DOHH2 (cell line): ENCODE measurements around the gene NPAS3.

Experiments used
- H3F3A ChIP-seq: fragments of 200-600 bp; sonication (generic), shearing (Covaris generic); 2 replicates; pipeline ENCODE4 v1.6.0; 2016; ENCODE audit warnings: antibody characterized with exemption, mild to moderate bottlenecking; ENCODE audit not compliant: control insufficient read depth, insufficient read depth
- H3K27ac ChIP-seq: fragments of 200-600 bp; sonication (generic); 2 replicates; pipeline ENCODE4 v1.5.1; 2014; ENCODE audit warnings: low read depth, mild to moderate bottlenecking, low read length, moderate library complexity
- H3K27me3 ChIP-seq: fragments of 200-600 bp; sonication (generic); 2 replicates; pipeline ENCODE4 v1.6.1; 2014; ENCODE audit warnings: mild to moderate bottlenecking, low read length, mixed read lengths; ENCODE audit not compliant: control insufficient read depth
- H3K36me3 ChIP-seq: fragments of 200-600 bp; sonication (generic); 2 replicates; pipeline ENCODE4 v1.6.1; 2014; ENCODE audit warnings: mild to moderate bottlenecking, low read length, moderate library complexity, mixed read lengths; ENCODE audit not compliant: control insufficient read depth
- H3K4me1 ChIP-seq: fragments of 200-600 bp; sonication (generic); 2 replicates; pipeline ENCODE4 v1.6.1; 2014; ENCODE audit warnings: mild to moderate bottlenecking, low read length, mixed read lengths; ENCODE audit not compliant: control insufficient read depth
- H3K4me2 ChIP-seq: fragments of 200-600 bp; sonication (generic); 2 replicates; pipeline ENCODE4 v1.6.0; 2014; ENCODE audit warnings: mild to moderate bottlenecking, low read length, moderate library complexity
- H3K4me3 ChIP-seq: fragments of 200-600 bp; sonication (generic); 2 replicates; pipeline ENCODE4 v1.5.1; 2014; ENCODE audit warnings: mild to moderate bottlenecking, low read length, mixed read lengths
- H3K79me2 ChIP-seq: fragments of 200-600 bp; sonication (generic); 2 replicates; pipeline ENCODE4 v1.6.1; 2014; ENCODE audit warnings: mild to moderate bottlenecking, low read length, mixed read lengths; ENCODE audit not compliant: control insufficient read depth
- H3K9me2 ChIP-seq: fragments of 200-600 bp; sonication (generic); replicated peaks from 2 replicates; pipeline ENCODE4 v1.6.1; 2014; ENCODE audit warnings: mild to moderate bottlenecking, low read length, mixed read lengths; ENCODE audit not compliant: control insufficient read depth
- H3K9me3 ChIP-seq: fragments of 200-600 bp; sonication (generic); 2 replicates; pipeline ENCODE4 v1.6.1; 2014; ENCODE audit warnings: antibody characterized with exemption, low read length, mixed read lengths; ENCODE audit not compliant: control insufficient read depth, insufficient read depth
- H4K20me1 ChIP-seq: fragments of 200-600 bp; sonication (generic); 2 replicates; pipeline ENCODE4 v1.6.0; 2014; ENCODE audit warnings: low read depth, mild to moderate bottlenecking, antibody characterized with exemption, low read length, moderate library complexity; ENCODE audit not compliant: control insufficient read depth, insufficient read depth
- CTCF ChIP-seq: fragments of 200-600 bp; sonication (generic); IDR thresholded peaks from one replicate; pipeline ENCODE4 v1.5.1; 2014; ENCODE audit warnings: antibody characterized with exemption, mild to moderate bottlenecking, low read depth, low read length; ENCODE audit not compliant: poor library complexity, severe bottlenecking
- EZH2phosphoT487 ChIP-seq: fragments of 200-600 bp; sonication (generic); IDR thresholded peaks from 2 replicates; pipeline ENCODE4 v1.6.1; 2017; ENCODE audit warnings: borderline replicate concordance, mild to moderate bottlenecking, antibody characterized with exemption, low read length, moderate library complexity, mixed read lengths

The NPAS3 gene

GRCh38 chr14:33782923-33783322, 844.2 kb downstream of the NPAS3 start:
- TF ChIP-seq CTCF, result no peak
- no peak for TF ChIP-seq EZH2phosphoT487
- Histone ChIP-seq H3K4me3 (no peak overlapping the region), H3K27ac (no peak overlapping the region), H3K79me2 (no peaks in the 10 kb centered on the region), H4K20me1 (no peaks in the 10 kb centered on the region), H3K4me2 (no peak overlapping the region), H3K9me2 (no peaks in the 10 kb centered on the region), H3K36me3 (no peaks in the 10 kb centered on the region), H3K9me3 (no peaks in the 10 kb centered on the region), H3K4me1 (no peaks in the 10 kb centered on the region), H3K27me3 (no peaks in the 10 kb centered on the region), H3F3A (no peaks in the 10 kb centered on the region)

GRCh38 chr14:33786091-33786825, 847.6 kb downstream of the NPAS3 start:
- H3K36me3 ChIP-seq, result no peaks in the 10 kb centered on the region
- no peak overlapping the region for H3K27ac ChIP-seq
- no peak overlapping the region for H3K4me2 ChIP-seq
- H3K4me1 ChIP-seq, result no peaks in the 10 kb centered on the region
- H3K79me2 ChIP-seq, result no peaks in the 10 kb centered on the region
- no peak for TF ChIP-seq EZH2phosphoT487
- TF ChIP-seq CTCF, result no peak
- H4K20me1 ChIP-seq, result no peaks in the 10 kb centered on the region
- no peaks in the 10 kb centered on the region for H3K9me3 ChIP-seq
- H3K27me3 ChIP-seq, result no peaks in the 10 kb centered on the region
- no peaks in the 10 kb centered on the region for H3K9me2 ChIP-seq
- no peak overlapping the region for H3K4me3 ChIP-seq
- no peaks in the 10 kb centered on the region for H3F3A ChIP-seq

- Histone ChIP-seq H3K36me3 (no peaks in the 10 kb centered on the region), H3K4me2 (no peak overlapping the region)
- no peak for TF ChIP-seq CTCF
- TF ChIP-seq EZH2phosphoT487, result no peak
These were observed 849.5 kb downstream of the NPAS3 start for GRCh38 chr14:33788161-33788560.

More at GRCh38 chr14:33788161-33788560, 849.5 kb downstream of the NPAS3 start:
- Histone ChIP-seq H3F3A (no peaks in the 10 kb centered on the region), H3K27me3 (no peaks in the 10 kb centered on the region), H3K9me2 (no peaks in the 10 kb centered on the region), H4K20me1 (no peaks in the 10 kb centered on the region), H3K27ac (no peak overlapping the region), H3K4me1 (no peaks in the 10 kb centered on the region), H3K79me2 (no peaks in the 10 kb centered on the region), H3K9me3 (no peaks in the 10 kb centered on the region), H3K4me3 (no peak overlapping the region)
